ENCODE data around the gene PTPDC1. TPM values are rescaled to one million over a fixed set of nuclear protein-coding genes. Genes with fewer than 3 reads are reported as not detected.

Gene PTPDC1, protein sequence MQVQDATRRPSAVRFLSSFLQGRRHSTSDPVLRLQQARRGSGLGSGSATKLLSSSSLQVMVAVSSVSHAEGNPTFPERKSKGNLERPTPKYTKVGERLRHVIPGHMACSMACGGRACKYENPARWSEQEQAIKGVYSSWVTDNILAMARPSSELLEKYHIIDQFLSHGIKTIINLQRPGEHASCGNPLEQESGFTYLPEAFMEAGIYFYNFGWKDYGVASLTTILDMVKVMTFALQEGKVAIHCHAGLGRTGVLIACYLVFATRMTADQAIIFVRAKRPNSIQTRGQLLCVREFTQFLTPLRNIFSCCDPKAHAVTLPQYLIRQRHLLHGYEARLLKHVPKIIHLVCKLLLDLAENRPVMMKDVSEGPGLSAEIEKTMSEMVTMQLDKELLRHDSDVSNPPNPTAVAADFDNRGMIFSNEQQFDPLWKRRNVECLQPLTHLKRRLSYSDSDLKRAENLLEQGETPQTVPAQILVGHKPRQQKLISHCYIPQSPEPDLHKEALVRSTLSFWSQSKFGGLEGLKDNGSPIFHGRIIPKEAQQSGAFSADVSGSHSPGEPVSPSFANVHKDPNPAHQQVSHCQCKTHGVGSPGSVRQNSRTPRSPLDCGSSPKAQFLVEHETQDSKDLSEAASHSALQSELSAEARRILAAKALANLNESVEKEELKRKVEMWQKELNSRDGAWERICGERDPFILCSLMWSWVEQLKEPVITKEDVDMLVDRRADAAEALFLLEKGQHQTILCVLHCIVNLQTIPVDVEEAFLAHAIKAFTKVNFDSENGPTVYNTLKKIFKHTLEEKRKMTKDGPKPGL
- total RNA-seq, result 12.8 and 13.2 TPM in 2 replicates

DNA sequence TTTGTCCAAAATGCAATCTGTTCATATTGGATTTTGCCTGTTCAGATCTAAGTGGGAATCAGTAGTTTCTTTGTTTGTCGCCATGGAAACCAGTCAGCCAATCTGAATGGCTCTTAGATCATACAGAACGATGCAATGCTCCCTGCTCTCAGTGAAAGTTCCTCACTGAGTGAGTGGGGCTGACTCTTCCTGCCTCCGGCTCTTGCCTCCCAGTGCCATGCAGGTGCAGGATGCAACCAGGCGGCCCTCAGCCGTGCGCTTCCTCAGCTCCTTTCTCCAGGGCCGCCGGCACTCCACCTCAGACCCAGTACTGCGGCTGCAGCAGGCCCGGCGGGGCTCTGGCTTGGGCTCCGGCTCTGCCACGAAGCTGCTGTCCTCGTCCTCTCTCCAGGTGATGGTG lies at the start of gene PTPDC1:
Gene PTPDC1, plus strand, starts transcription at position 151 of the 400 bp plus-strand sequence. Its CDS starts 67 bp downstream, at position 218.

Other genes starting within 250 kb of the PTPDC1 start
- gene BARX1, start 129.1 kb upstream of the PTPDC1 start, total RNA-seq, result not detected in 2 replicates
- 2.5 and 3.4 TPM in 2 replicates for gene ZNF169, start 174.8 kb downstream of the PTPDC1 start, total RNA-seq
- gene NUTM2F, start 244.2 kb downstream of the PTPDC1 start, total RNA-seq, result not detected in 2 replicates